Measurements from ENCODE around the gene PTPRH.

The PTPRH gene

DNA sequence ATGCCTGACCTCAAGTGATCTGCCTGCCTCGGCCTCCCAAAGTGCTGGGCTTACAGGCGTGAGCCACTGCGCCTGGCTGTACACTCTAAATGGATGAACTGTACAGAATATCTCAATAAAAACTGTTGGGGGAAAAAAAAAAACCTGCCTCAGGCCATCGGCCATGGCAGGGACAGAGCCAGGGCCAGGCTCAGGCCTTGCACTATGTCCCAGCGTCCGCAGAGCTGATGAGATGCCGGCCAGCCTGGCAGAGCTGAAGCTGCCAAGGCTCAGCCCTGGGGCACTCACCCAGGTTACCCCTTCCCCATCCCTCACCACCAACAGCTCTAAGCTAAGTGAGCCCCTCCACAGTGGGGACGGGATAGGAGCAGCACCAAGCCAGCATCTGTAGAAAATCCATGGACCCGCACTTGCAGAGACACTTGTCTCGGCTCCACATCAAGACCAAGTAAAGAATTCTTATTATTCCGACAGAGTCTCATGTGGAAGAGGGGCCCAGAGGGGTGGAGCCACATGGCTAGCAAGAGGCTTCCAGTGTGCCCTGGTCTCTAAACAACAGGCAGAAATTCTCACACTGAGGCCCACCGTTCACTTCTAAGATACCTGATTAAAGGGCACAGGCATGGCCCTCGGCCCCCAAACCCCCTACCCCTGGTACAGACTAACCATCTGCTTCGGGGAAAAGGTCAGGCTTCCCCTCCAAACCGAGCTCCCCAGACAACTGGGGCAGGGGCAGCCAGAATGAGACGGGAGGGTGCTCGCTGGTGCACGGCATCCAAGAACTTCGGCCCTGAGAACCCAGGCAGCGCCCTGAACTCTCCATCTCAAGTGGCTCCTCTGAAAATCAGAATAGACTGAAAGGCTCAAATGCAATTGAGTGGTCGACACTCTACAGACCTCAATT lies 43.7 kb upstream of the PTPRH start:
- Histone ChIP-seq H3K9ac (ENCODE audit: low read length in 2 of 2) (no peak overlapping the region), H3K4me3 (ENCODE audit: low read length in 2 of 2) (no peak overlapping the region), H3K36me3 (ENCODE audit: control insufficient read depth in 2 of 2, insufficient read depth in 2 of 2, low read length in 2 of 2) (peaks cover 0 to 5% of the 10 kb centered on the region in 2 donors), H3K4me1 (ENCODE audit: control insufficient read depth, insufficient read depth, low read length) (peaks cover 51% of the 10 kb centered on the region), H3K27ac (ENCODE audit: low read length) (no peak overlapping the region), H3K27me3 (ENCODE audit: control insufficient read depth in 1 of 2, insufficient read depth in 2 of 2, low read length in 2 of 2) (no peaks in the 10 kb centered on the region), H3K9me3 (ENCODE audit: control insufficient read depth in 2 of 2, low read length in 2 of 2) (no peaks in the 10 kb centered on the region)

DNA sequence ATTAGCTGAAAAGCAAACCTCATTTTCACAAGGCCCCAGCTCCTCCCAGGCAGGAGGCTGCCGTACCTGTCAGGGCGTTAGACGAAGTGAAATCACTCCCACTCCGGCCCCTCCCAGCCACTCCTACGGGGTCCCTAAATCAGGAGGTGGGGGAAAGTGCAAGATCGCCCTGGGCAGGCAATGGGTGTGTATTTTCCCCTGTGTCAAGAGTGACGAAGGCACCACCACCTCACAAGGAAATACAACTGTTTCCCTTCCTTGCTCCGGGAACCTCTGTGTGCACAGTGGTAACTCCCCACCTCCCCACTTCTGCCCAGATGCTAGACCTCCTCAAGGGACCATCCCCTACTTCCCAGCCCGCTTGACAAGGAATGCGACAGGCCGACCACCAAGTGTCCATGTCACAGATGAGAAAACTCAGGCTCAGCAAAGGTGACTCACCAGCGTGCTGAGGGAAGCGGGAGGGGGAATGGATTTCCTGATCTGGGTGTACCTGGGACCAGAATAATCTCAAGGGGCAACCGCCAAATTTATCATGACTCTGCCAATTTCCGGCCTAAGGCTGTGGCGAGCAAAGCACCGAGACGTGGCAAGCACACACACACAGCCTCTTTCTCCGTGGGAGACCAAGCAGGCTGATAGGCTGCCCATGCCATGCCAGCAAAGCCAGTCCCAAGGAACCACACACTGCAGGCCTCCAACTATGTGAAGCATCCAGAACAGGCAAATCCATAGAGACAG lies 42.2 kb upstream of the PTPRH start:
- no peak overlapping the region for H3K9ac ChIP-seq (ENCODE audit: low read length in 2 of 2)
- no peaks in the 10 kb centered on the region for H3K27me3 ChIP-seq (ENCODE audit: control insufficient read depth in 1 of 2, insufficient read depth in 2 of 2, low read length in 2 of 2)
- no peak overlapping the region for H3K4me3 ChIP-seq (ENCODE audit: low read length in 2 of 2)
- H3K36me3 ChIP-seq (ENCODE audit: control insufficient read depth in 2 of 2, insufficient read depth in 2 of 2, low read length in 2 of 2) = peaks cover 0 to 8% of the 10 kb centered on the region in 2 donors
- H3K27ac ChIP-seq (ENCODE audit: low read length) = no peak overlapping the region
- H3K4me1 ChIP-seq (ENCODE audit: control insufficient read depth, insufficient read depth, low read length) = peaks cover 41% of the 10 kb centered on the region
- no peaks in the 10 kb centered on the region for H3K9me3 ChIP-seq (ENCODE audit: control insufficient read depth in 2 of 2, low read length in 2 of 2)

DNA sequence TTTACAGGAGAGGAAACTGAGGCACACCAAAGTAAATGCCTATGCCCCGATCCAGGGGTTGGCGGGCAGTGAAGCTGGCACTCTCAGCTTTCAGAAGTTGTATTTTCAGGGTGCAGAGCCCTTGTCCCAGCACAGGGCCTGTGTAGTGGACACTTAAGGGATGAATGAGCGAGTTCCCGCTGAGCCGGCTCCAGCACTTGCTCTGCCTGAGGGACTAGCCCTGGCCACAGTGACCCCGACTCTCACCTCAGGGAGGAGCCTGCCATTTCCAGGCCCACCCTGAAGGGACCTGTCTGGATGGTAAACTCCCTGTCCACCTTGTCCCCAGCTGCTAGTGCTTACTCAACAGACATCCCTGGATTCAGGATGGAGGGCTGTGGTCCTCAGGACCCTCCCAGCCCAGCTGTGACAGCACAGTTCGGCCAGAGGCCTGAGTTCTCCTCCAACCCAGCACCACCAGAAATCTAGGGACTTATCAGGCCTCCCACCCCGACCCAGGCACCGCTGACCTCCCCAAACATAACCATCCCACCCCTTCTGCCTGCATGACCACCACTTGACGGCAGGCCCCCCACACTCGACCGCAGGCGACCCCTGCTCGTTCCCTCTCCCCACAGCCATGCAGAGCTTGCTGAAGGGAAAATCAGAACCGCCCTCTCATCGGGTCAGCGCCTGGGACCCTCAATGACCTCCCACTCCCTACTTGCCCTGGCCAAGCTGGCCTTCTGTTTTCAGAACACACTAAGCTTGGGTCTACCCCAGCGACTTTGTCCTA lies 41.1 kb upstream of the PTPRH start:
- Histone ChIP-seq H3K9ac (ENCODE audit: low read length in 2 of 2) (no peak overlapping the region), H3K27me3 (ENCODE audit: control insufficient read depth in 1 of 2, insufficient read depth in 2 of 2, low read length in 2 of 2) (no peaks in the 10 kb centered on the region), H3K9me3 (ENCODE audit: control insufficient read depth in 2 of 2, low read length in 2 of 2) (no peaks in the 10 kb centered on the region), H3K27ac (ENCODE audit: low read length) (no peak overlapping the region), H3K36me3 (ENCODE audit: control insufficient read depth in 2 of 2, insufficient read depth in 2 of 2, low read length in 2 of 2) (peaks cover 6 to 12% of the 10 kb centered on the region in 2 donors), H3K4me3 (ENCODE audit: low read length in 2 of 2) (no peak overlapping the region), H3K4me1 (ENCODE audit: control insufficient read depth, insufficient read depth, low read length) (peaks cover 30% of the 10 kb centered on the region)

DNA sequence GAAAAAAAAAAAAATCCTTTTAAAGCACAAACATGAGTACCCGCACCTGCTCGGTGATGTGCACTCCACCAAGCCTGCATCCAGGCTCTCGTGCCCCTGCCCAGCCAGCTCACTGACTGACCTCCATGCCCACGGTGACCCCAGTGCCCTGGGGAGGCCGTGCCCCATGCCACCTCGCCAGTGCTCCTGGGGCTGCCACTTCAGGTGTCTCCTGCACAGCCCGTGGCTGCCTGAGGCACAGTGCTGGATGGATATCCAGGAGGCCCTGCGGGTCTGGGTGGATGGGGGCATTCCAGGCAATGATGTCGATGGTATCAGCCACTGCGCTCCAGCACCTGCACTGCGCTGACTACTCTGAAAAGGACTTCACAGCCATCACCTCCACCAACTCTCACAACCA lies 40.5 kb upstream of the PTPRH start:
- Histone ChIP-seq H3K9ac (ENCODE audit: low read length in 2 of 2) (no peak overlapping the region), H3K4me1 (ENCODE audit: control insufficient read depth, insufficient read depth, low read length) (peaks cover 25% of the 10 kb centered on the region), H3K36me3 (ENCODE audit: control insufficient read depth in 2 of 2, insufficient read depth in 2 of 2, low read length in 2 of 2) (peaks cover 12 to 16% of the 10 kb centered on the region in 2 donors), H3K9me3 (ENCODE audit: control insufficient read depth in 2 of 2, low read length in 2 of 2) (no peaks in the 10 kb centered on the region), H3K27me3 (ENCODE audit: control insufficient read depth in 1 of 2, insufficient read depth in 2 of 2, low read length in 2 of 2) (no peaks in the 10 kb centered on the region), H3K4me3 (ENCODE audit: low read length in 2 of 2) (no peak overlapping the region), H3K27ac (ENCODE audit: low read length) (no peak overlapping the region)

DNA sequence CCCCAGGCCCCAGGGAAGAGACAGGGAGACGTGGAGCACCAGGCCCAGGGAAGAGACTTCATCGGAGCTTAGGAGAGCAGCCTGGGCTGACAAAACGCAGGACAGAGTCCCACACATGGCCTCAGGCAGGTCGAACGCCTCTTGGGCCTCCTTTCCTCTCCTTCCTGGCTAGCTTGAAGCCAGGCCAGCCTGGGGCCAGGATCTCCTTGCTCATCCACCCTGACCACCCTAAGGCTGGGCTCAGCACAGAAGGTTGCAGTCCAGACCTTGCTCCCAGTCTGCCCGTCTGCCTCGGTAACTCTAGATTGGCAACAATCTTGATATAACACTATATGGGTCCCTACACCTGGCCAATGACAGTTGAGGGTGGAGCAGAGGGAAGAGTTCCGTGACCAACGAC lies 39.4 kb upstream of the PTPRH start:
- Histone ChIP-seq H3K4me1 (ENCODE audit: control insufficient read depth, insufficient read depth, low read length) (peaks cover 19% of the 10 kb centered on the region), H3K4me3 (ENCODE audit: low read length in 2 of 2) (no peak overlapping the region), H3K36me3 (ENCODE audit: control insufficient read depth in 2 of 2, insufficient read depth in 2 of 2, low read length in 2 of 2) (peaks cover 23 to 26% of the 10 kb centered on the region in 2 donors), H3K9ac (ENCODE audit: low read length in 2 of 2) (no peak overlapping the region), H3K27ac (ENCODE audit: low read length) (no peak overlapping the region), H3K27me3 (ENCODE audit: control insufficient read depth in 1 of 2, insufficient read depth in 2 of 2, low read length in 2 of 2) (no peaks in the 10 kb centered on the region), H3K9me3 (ENCODE audit: control insufficient read depth in 2 of 2, low read length in 2 of 2) (no peaks in the 10 kb centered on the region)

DNA sequence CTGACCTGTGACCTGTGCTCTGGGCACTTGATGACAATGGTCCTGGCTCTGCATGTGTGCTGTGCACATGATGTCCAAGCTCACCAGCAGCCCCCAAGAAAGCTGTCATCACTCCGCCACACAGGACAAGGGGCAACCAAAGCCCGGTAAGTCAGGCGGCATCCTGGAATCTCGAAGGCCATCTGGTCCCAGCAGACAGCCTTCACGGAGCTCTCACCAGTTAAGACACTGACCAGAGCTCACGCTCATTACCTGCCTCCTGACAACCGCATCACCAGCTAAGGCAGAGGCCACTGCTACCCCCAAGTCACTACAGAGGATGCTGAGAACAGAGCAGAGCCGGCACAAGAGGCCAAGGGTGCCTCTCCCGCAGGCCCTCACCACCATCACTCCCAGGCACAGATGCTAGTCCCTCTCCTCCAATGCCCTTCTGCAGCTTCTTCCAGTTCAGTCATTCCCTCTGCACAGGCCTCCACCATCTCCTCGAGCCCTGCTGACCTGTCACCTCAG lies 38.9 kb upstream of the PTPRH start:
- Histone ChIP-seq H3K9ac (ENCODE audit: low read length in 2 of 2) (no peak overlapping the region), H3K27ac (ENCODE audit: low read length) (no peak overlapping the region), H3K36me3 (ENCODE audit: control insufficient read depth in 2 of 2, insufficient read depth in 2 of 2, low read length in 2 of 2) (peaks cover 26 to 28% of the 10 kb centered on the region in 2 donors), H3K9me3 (ENCODE audit: control insufficient read depth in 2 of 2, low read length in 2 of 2) (no peaks in the 10 kb centered on the region), H3K27me3 (ENCODE audit: control insufficient read depth in 1 of 2, insufficient read depth in 2 of 2, low read length in 2 of 2) (no peaks in the 10 kb centered on the region), H3K4me1 (ENCODE audit: control insufficient read depth, insufficient read depth, low read length) (peaks cover 18% of the 10 kb centered on the region), H3K4me3 (ENCODE audit: low read length in 2 of 2) (peak overlapping the region in 1 of 2 donors; percentile 8)

DNA sequence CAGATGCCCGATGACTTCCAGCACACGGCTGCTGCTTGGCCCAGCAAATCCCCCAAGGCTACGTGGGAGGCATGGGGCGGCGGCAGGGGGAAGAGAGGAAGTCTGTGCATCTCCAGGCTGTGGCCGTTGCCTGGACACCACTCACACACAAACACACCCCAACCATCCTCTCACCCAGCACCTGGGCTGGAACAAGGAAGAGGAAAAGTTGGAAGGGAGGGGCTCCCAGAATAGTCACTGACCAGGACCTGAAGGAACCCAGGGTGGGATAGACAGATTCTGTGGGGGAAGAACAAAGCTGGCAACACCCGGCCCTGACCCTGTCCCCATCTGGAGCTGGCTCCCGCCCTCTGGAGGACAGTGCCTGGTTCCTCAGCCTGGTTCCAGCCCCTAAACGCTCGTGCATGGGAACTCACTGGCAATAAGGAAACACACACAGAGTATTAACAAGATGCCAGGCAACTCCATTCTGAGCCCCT lies 38.4 kb upstream of the PTPRH start:
- Histone ChIP-seq H3K4me3 (ENCODE audit: low read length in 2 of 2) (no peak overlapping the region), H3K9me3 (ENCODE audit: control insufficient read depth in 2 of 2, low read length in 2 of 2) (no peaks in the 10 kb centered on the region), H3K27me3 (ENCODE audit: control insufficient read depth in 1 of 2, insufficient read depth in 2 of 2, low read length in 2 of 2) (no peaks in the 10 kb centered on the region), H3K27ac (ENCODE audit: low read length) (no peak overlapping the region), H3K36me3 (ENCODE audit: control insufficient read depth in 2 of 2, insufficient read depth in 2 of 2, low read length in 2 of 2) (peaks cover 28 to 31% of the 10 kb centered on the region in 2 donors), H3K4me1 (ENCODE audit: control insufficient read depth, insufficient read depth, low read length) (peaks cover 18% of the 10 kb centered on the region), H3K9ac (ENCODE audit: low read length in 2 of 2) (peak overlapping the region in 1 of 2 donors; percentile 42)

DNA sequence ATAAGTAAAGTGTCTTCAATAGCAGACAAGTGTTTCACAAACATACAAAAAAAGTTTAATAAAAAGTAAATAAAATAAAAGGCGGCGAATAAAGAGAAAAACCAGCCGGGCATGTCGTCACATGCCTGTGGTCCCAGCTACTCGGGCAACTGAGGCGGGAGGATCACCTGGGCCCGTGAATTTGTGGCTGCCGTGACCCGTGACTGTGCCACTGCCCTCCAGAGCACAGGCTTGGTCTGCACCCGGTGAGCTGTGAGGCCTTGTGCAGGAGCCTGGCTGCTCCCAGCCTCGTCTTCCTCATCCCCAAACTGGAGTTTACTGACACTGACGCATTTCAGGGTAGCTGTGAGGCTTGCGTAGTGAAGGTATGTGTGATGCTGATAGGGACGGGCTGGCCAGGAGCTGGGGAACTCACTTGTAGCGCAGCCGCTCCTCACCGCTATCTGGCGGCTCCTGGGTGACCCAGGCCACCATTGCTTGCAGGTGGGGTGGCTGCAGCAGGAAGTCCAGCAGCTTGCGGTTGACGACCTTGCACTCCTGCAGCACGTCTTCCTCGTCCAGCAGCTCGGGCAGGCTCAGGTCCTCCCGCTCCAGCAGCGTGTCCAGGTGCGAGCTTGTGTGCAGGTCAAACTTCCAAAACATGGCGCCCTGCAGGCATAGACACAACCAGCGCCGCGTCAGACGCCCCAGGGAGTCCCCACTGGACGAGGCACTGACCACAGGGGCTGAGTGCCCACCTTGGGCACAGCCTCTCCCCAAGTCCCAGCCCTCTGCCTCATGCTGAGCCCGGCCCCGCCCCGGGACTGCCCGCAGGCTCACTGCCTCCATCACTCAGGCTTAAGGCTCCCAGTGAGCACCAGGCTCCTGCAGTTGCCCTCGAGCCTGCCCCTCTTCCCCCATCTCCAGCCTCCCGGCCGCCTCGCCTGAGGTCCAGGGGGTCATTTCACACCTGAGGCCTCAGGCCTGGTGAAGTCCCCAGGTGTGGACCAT lies 37.5 kb upstream of the PTPRH start:
- H3K9ac ChIP-seq (ENCODE audit: low read length in 2 of 2) = no peak overlapping the region
- H3K27me3 ChIP-seq (ENCODE audit: control insufficient read depth in 1 of 2, insufficient read depth in 2 of 2, low read length in 2 of 2) = no peaks in the 10 kb centered on the region
- H3K9me3 ChIP-seq (ENCODE audit: control insufficient read depth in 2 of 2, low read length in 2 of 2) = no peaks in the 10 kb centered on the region
- H3K36me3 ChIP-seq (ENCODE audit: control insufficient read depth in 2 of 2, insufficient read depth in 2 of 2, low read length in 2 of 2) = peaks cover 36 to 39% of the 10 kb centered on the region in 2 donors
- H3K4me1 ChIP-seq (ENCODE audit: control insufficient read depth, insufficient read depth, low read length) = peaks cover 16% of the 10 kb centered on the region
- H3K27ac ChIP-seq (ENCODE audit: low read length) = no peak overlapping the region
- H3K4me3 ChIP-seq (ENCODE audit: low read length in 2 of 2) = no peak overlapping the region

DNA sequence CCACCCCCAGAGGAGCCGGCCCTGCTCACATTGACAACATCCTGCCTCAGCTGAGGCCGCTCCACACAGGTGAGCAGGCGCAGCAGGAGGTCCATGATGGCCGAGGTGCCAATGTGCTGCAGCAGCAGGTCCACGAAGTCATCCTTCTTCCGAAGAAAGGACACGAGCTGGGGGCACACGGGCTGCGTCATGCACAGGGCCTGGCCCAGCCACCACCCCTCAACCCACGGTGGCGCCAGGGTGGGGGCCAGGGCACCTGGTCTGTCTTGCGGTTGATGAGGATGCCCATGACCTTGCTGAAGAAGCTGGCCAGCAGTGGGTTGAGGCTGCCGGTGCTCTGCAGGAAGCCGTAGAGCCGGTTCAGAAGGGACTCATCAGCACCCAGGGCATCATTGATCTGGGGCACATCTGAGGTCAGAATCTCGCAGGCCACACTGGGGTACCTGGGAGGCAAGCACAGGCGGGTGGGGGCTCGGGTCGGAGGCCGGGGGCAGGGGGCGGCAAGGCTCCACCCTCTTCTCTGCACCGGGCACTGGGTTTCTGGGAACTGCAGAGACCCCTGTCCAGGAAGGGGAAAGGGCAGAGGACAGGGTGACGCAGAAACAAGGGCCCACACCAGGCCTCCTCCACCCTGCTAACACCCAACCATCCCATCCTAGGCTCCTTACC lies 36.1 kb upstream of the PTPRH start:
- Histone ChIP-seq H3K9ac (ENCODE audit: low read length in 2 of 2) (no peak overlapping the region), H3K9me3 (ENCODE audit: control insufficient read depth in 2 of 2, low read length in 2 of 2) (no peaks in the 10 kb centered on the region), H3K4me1 (ENCODE audit: control insufficient read depth, insufficient read depth, low read length) (peaks cover 12% of the 10 kb centered on the region), H3K27me3 (ENCODE audit: control insufficient read depth in 1 of 2, insufficient read depth in 2 of 2, low read length in 2 of 2) (no peaks in the 10 kb centered on the region), H3K4me3 (ENCODE audit: low read length in 2 of 2) (no peak overlapping the region), H3K27ac (ENCODE audit: low read length) (no peak overlapping the region), H3K36me3 (ENCODE audit: control insufficient read depth in 2 of 2, insufficient read depth in 2 of 2, low read length in 2 of 2) (peaks cover 44 to 50% of the 10 kb centered on the region in 2 donors)
